Measurements from ENCODE around the gene ASNSD1.

GRCh38 chr2:189681203-189681602 is 19.9 kb downstream of the ASNSD1 start:
- TF ChIP-seq, protein P1, sequence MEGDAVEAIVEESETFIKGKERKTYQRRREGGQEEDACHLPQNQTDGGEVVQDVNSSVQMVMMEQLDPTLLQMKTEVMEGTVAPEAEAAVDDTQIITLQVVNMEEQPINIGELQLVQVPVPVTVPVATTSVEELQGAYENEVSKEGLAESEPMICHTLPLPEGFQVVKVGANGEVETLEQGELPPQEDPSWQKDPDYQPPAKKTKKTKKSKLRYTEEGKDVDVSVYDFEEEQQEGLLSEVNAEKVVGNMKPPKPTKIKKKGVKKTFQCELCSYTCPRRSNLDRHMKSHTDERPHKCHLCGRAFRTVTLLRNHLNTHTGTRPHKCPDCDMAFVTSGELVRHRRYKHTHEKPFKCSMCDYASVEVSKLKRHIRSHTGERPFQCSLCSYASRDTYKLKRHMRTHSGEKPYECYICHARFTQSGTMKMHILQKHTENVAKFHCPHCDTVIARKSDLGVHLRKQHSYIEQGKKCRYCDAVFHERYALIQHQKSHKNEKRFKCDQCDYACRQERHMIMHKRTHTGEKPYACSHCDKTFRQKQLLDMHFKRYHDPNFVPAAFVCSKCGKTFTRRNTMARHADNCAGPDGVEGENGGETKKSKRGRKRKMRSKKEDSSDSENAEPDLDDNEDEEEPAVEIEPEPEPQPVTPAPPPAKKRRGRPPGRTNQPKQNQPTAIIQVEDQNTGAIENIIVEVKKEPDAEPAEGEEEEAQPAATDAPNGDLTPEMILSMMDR (conservative IDR thresholded peaks at IDR 0.05 in 1 of 2, IDR thresholded peaks at IDR 0.05 in 1 of 2; ENCODE audit: extremely low read depth in 1 of 2, insufficient read depth in 1 of 2, low read depth in 1 of 2, low read length in 2 of 2), result no peak
- TF ChIP-seq EZH2 (IDR thresholded peaks at IDR 0.05; ENCODE audit: borderline replicate concordance, low read length), result no peak
